Thyroid gland (tissue), 4 donors: ENCODE data around the gene WDR44.
"Not testable (repeated sequence)": the region's sequence is repeated elsewhere in the genome, so short reads cannot be mapped to it uniquely, and the experiment has no call there.

Experiments used
- POLR2A ChIP-seq, 2 donors: fragments of 450-650 bp; IDR thresholded peaks; one replicate each; pipeline ENCODE4 v1.6.1; 2017; ENCODE audit warnings: antibody characterized with exemption in 2 of 2, mild to moderate bottlenecking in 2 of 2, moderate library complexity in 1 of 2
- TF ChIP-seq, protein P1 (sequence below), 6 experiments: fragments of 200-600 bp in 3 of 6; fragments of 450-650 bp in 3 of 6; sonication (generic) in 3 of 6; IDR thresholded peaks; one replicate each; pipeline ENCODE4 v1.5.1; 2016 to 2019; ENCODE audit warnings: antibody characterized with exemption in 6 of 6, mild to moderate bottlenecking in 2 of 6, inconsistent platforms in 1 of 6, moderate library complexity in 1 of 6

DNA sequence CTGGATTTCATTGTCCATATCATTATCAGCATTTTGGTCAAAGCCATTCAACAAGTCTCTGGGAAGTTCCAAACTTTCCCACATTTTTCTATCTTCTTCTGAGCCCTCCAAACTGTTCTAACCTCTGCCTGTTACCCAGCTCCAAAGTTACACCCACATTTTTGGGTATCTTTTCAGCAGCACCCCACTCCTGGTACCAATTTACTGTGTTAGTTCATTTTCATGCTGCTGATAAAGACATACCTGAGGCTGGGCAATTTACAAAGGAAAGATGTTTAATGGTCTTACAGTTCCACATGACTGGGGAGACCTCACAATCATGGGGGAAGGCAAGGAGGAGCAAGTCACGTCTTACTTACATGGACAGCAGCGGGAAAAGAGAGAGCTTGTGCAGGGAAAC, 40.1 kb upstream of the WDR44 start:
- TF ChIP-seq, protein P1, sequence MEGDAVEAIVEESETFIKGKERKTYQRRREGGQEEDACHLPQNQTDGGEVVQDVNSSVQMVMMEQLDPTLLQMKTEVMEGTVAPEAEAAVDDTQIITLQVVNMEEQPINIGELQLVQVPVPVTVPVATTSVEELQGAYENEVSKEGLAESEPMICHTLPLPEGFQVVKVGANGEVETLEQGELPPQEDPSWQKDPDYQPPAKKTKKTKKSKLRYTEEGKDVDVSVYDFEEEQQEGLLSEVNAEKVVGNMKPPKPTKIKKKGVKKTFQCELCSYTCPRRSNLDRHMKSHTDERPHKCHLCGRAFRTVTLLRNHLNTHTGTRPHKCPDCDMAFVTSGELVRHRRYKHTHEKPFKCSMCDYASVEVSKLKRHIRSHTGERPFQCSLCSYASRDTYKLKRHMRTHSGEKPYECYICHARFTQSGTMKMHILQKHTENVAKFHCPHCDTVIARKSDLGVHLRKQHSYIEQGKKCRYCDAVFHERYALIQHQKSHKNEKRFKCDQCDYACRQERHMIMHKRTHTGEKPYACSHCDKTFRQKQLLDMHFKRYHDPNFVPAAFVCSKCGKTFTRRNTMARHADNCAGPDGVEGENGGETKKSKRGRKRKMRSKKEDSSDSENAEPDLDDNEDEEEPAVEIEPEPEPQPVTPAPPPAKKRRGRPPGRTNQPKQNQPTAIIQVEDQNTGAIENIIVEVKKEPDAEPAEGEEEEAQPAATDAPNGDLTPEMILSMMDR (IDR thresholded peaks at IDR 0.05) = not testable (repeated sequence)
- TF ChIP-seq POLR2A (IDR thresholded peaks at IDR 0.05) = not testable (repeated sequence)
